HG02973 (cell line): ENCODE data around the gene DLG1.

ENCODE experiments used
- ATAC-seq: cut with Tn5 transposase; IDR thresholded peaks from one replicate; pipeline ENCODE4 v1.9.1; 2021; ENCODE audit warnings: moderate library complexity; ENCODE audit not compliant: unreplicated experiment

Gene DLG1

GRCh38 chr3:197253238-197253947, 45.0 kb downstream of the DLG1 start:
- no peak for ATAC-seq

- no peak for ATAC-seq
Observed at GRCh38 chr3:197249542-197249941, 48.9 kb downstream of the DLG1 start.

- no peak for ATAC-seq
Observed at GRCh38 chr3:197248341-197248740, 50.1 kb downstream of the DLG1 start.

- no peak for ATAC-seq
Observed at GRCh38 chr3:197244751-197245150, 53.7 kb downstream of the DLG1 start.

- ATAC-seq, result no peak
Observed at GRCh38 chr3:197242784-197243432, 55.5 kb downstream of the DLG1 start.

GRCh38 chr3:197241173-197241572, 57.2 kb downstream of the DLG1 start:
- ATAC-seq, result no peak

GRCh38 chr3:197239857-197240256, 58.6 kb downstream of the DLG1 start:
- no peak for ATAC-seq

- peak; percentile 75 for ATAC-seq
Observed at GRCh38 chr3:197238842-197239241, 59.6 kb downstream of the DLG1 start.

GRCh38 chr3:197237897-197238296, 60.5 kb downstream of the DLG1 start:
- ATAC-seq, result no peak

- no peak for ATAC-seq
Observed at GRCh38 chr3:197236362-197236761, 62.0 kb downstream of the DLG1 start.

- no peak for ATAC-seq
Observed at GRCh38 chr3:197234947-197235914, 63.2 kb downstream of the DLG1 start.

- no peak for ATAC-seq
Observed at GRCh38 chr3:197231321-197231720, 67.1 kb downstream of the DLG1 start.

- no peak for ATAC-seq
Observed at GRCh38 chr3:197229836-197230235, 68.6 kb downstream of the DLG1 start.

- ATAC-seq, result no peak
Observed at GRCh38 chr3:197229178-197229577, 69.2 kb downstream of the DLG1 start.

- no peak for ATAC-seq
Observed at GRCh38 chr3:197227780-197228574, 70.4 kb downstream of the DLG1 start.

GRCh38 chr3:197226179-197226578, 72.2 kb downstream of the DLG1 start:
- no peak for ATAC-seq

- no peak for ATAC-seq
Observed at GRCh38 chr3:197225579-197225978, 72.8 kb downstream of the DLG1 start.

GRCh38 chr3:197224034-197224444, 74.4 kb downstream of the DLG1 start:
- ATAC-seq, result no peak

GRCh38 chr3:197222937-197223370, 75.5 kb downstream of the DLG1 start:
- no peak for ATAC-seq

- no peak for ATAC-seq
Observed at GRCh38 chr3:197219619-197220018, 78.8 kb downstream of the DLG1 start.

GRCh38 chr3:197218210-197218609, 80.2 kb downstream of the DLG1 start:
- ATAC-seq, result no peak
